Breast epithelium (tissue), 4 donors: ENCODE results near the gene STAT1. TPM values are rescaled to one million over a fixed set of nuclear protein-coding genes. Genes with fewer than 3 reads are reported as not detected.

Experiments
- DNase-seq, 2 donors: peaks; one replicate each; pipeline ENCODE4 v3.0.0-alpha.2; 2019; ENCODE audit warnings: low spot score in 2 of 2
- H3K27ac ChIP-seq, 2 donors: fragments of 200-600 bp; sonication (generic) in 1 of 2; one replicate each; pipeline ENCODE4 v1.5.1; 2016 to 2019; ENCODE audit warnings: mild to moderate bottlenecking in 1 of 2
- H3K27me3 ChIP-seq, 2 donors: fragments of 200-600 bp; sonication (generic) in 1 of 2; one replicate each; pipeline versions ENCODE4 v1.5.1 to v1.6.0; 2017 to 2019; ENCODE audit warnings: control low read depth in 1 of 2, mild to moderate bottlenecking in 1 of 2
- H3K36me3 ChIP-seq: fragments of 200-600 bp; one replicate; pipeline ENCODE4 v1.5.1; 2019
- H3K4me1 ChIP-seq, 2 donors: fragments of 200-600 bp; sonication (generic); one replicate each; pipeline ENCODE4 v1.5.1; 2016 to 2019; ENCODE audit warnings: control low read depth in 1 of 2
- H3K4me3 ChIP-seq, 3 donors: fragments of 200-600 bp; sonication (generic); 1 replicate in 2 of 3; 2 replicates in 1 of 3; pipeline ENCODE4 v1.5.1; 2016 to 2019; ENCODE audit warnings: mild to moderate bottlenecking in 3 of 3, moderate library complexity in 2 of 3
- H3K9me3 ChIP-seq, 2 donors: fragments of 200-600 bp; sonication (generic) in 1 of 2; one replicate each; pipeline ENCODE4 v1.5.1; 2016 to 2019; ENCODE audit warnings: control low read depth in 1 of 2
- CTCF ChIP-seq, 3 donors: fragments of 450-650 bp; IDR thresholded peaks; one replicate each; pipeline ENCODE4 v1.5.1; 2016 to 2017; ENCODE audit warnings: antibody characterized with exemption in 3 of 3, mild to moderate bottlenecking in 3 of 3, moderate library complexity in 3 of 3
- POLR2A ChIP-seq: fragments of 450-650 bp; IDR thresholded peaks from one replicate; pipeline ENCODE4 v1.6.1; 2016; ENCODE audit warnings: antibody characterized with exemption, mild to moderate bottlenecking, moderate library complexity
- POLR2AphosphoS5 ChIP-seq, 3 donors: sonication (generic); formaldehyde crosslinking; IDR thresholded peaks; one replicate each; pipeline ENCODE4 v1.6.1; 2017; ENCODE audit warnings: antibody characterized with exemption in 3 of 3
- intact Hi-C: fragments of 100-400 bp; cut with DNase I; formaldehyde crosslinking; loops from one replicate; pipeline ENCODE4 v1.15.1; 2023; ENCODE audit warnings: low total_unique reads
- total RNA-seq, 3 donors: library from RNA; depleted of rRNA; stranded (reverse); fragments of >200 nt; gene quantifications; one replicate each; pipeline ENCODE4 v1.1.0, GENCODE V29; 2016

The STAT1 gene
- total RNA-seq, 3 donors from 2014 or later: 44.2 to 79.6 (median 59.4) TPM

GRCh38 chr2:191031256-191031655, 17.3 kb upstream of the STAT1 start:
- H3K27me3 ChIP-seq: no peaks in the 10 kb centered on the region
- intact Hi-C loops: no loop called here
- no peak overlapping the region for H3K27ac ChIP-seq
- no peaks in the 10 kb centered on the region for H3K4me1 ChIP-seq
- no peak for TF ChIP-seq POLR2A
- no peak for TF ChIP-seq POLR2AphosphoS5 (IDR thresholded peaks at IDR 0.05)
- no peak for TF ChIP-seq CTCF (IDR thresholded peaks at IDR 0.05)
- H3K9me3 ChIP-seq: no peaks in the 10 kb centered on the region
- H3K4me3 ChIP-seq: no peak overlapping the region
- no peak for DNase-seq
- no peaks in the 10 kb centered on the region for H3K36me3 ChIP-seq

GRCh38 chr2:191030521-191031154, 16.7 kb upstream of the STAT1 start:
- Histone ChIP-seq H3K27ac (no peak overlapping the region), H3K4me3 (no peak overlapping the region), H3K9me3 (no peaks in the 10 kb centered on the region), H3K4me1 (no peaks in the 10 kb centered on the region), H3K36me3 (no peaks in the 10 kb centered on the region), H3K27me3 (no peaks in the 10 kb centered on the region)
- DNase-seq: no peak
- intact Hi-C loops: no loop called here
- TF ChIP-seq POLR2A (no peak), POLR2AphosphoS5 (IDR thresholded peaks at IDR 0.05) (no peak), CTCF (IDR thresholded peaks at IDR 0.05) (peak; percentile 10 to 53 (median 46))

- DNase-seq: no peak
- intact Hi-C loops: no loop called here
- TF ChIP-seq CTCF (IDR thresholded peaks at IDR 0.05) (no peak), POLR2A (no peak), POLR2AphosphoS5 (IDR thresholded peaks at IDR 0.05) (no peak)
Observed at GRCh38 chr2:191029280-191029950, 15.4 kb upstream of the STAT1 start.

GRCh38 chr2:191026377-191026776, 12.4 kb upstream of the STAT1 start:
- Histone ChIP-seq H3K27me3 (no peaks in the 10 kb centered on the region), H3K4me3 (no peak overlapping the region), H3K27ac (no peak overlapping the region), H3K9me3 (no peaks in the 10 kb centered on the region), H3K4me1 (peaks cover 0 to 1% of the 10 kb centered on the region in 2 donors), H3K36me3 (no peaks in the 10 kb centered on the region)
- no peak for TF ChIP-seq POLR2A
- no peak for TF ChIP-seq CTCF (IDR thresholded peaks at IDR 0.05)
- TF ChIP-seq POLR2AphosphoS5 (IDR thresholded peaks at IDR 0.05): no peak
- no peak for DNase-seq
- intact Hi-C loops: no loop called here

More at GRCh38 chr2:191029280-191029950, 15.4 kb upstream of the STAT1 start:
- Histone ChIP-seq H3K36me3 (no peaks in the 10 kb centered on the region), H3K4me3 (no peak overlapping the region), H3K27ac (no peak overlapping the region), H3K4me1 (no peaks in the 10 kb centered on the region), H3K9me3 (no peaks in the 10 kb centered on the region), H3K27me3 (no peaks in the 10 kb centered on the region)

GRCh38 chr2:191025135-191025534, 11.2 kb upstream of the STAT1 start:
- Histone ChIP-seq H3K4me1 (peaks cover 0 to 6% of the 10 kb centered on the region in 2 donors), H3K9me3 (no peaks in the 10 kb centered on the region), H3K4me3 (no peak overlapping the region), H3K36me3 (no peaks in the 10 kb centered on the region), H3K27ac (no peak overlapping the region), H3K27me3 (no peaks in the 10 kb centered on the region)
- intact Hi-C loops: no loop called here
- DNase-seq: no peak
- no peak for TF ChIP-seq POLR2AphosphoS5 (IDR thresholded peaks at IDR 0.05)
- TF ChIP-seq POLR2A: no peak
- TF ChIP-seq CTCF (IDR thresholded peaks at IDR 0.05): no peak
